Peyer's patch (tissue), 4 donors: Measurements from ENCODE around the gene NSUN7.

Experiments
- POLR2A ChIP-seq, 2 donors: fragments of 450-650 bp; IDR thresholded peaks; one replicate each; pipeline ENCODE4 v1.5.1; 2017; ENCODE audit warnings: antibody characterized with exemption in 2 of 2, mild to moderate bottlenecking in 2 of 2, moderate library complexity in 2 of 2
- TF ChIP-seq, protein P1 (sequence below), 6 experiments: fragments of 450-650 bp in 4 of 6; fragments of 200-600 bp in 2 of 6; sonication (generic) in 1 of 6; IDR thresholded peaks; one replicate each; pipeline ENCODE4 v1.5.1; 2017 to 2019; ENCODE audit warnings: antibody characterized with exemption in 6 of 6, mild to moderate bottlenecking in 3 of 6, moderate library complexity in 1 of 6

GRCh38 chr4:40856277-40856839, 106.6 kb downstream of the NSUN7 start:
- TF ChIP-seq, protein P1, sequence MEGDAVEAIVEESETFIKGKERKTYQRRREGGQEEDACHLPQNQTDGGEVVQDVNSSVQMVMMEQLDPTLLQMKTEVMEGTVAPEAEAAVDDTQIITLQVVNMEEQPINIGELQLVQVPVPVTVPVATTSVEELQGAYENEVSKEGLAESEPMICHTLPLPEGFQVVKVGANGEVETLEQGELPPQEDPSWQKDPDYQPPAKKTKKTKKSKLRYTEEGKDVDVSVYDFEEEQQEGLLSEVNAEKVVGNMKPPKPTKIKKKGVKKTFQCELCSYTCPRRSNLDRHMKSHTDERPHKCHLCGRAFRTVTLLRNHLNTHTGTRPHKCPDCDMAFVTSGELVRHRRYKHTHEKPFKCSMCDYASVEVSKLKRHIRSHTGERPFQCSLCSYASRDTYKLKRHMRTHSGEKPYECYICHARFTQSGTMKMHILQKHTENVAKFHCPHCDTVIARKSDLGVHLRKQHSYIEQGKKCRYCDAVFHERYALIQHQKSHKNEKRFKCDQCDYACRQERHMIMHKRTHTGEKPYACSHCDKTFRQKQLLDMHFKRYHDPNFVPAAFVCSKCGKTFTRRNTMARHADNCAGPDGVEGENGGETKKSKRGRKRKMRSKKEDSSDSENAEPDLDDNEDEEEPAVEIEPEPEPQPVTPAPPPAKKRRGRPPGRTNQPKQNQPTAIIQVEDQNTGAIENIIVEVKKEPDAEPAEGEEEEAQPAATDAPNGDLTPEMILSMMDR (IDR thresholded peaks at IDR 0.05), result no peak
- TF ChIP-seq POLR2A (IDR thresholded peaks at IDR 0.05), result no peak
